ENCODE results near the gene TPBGL. TPM values are rescaled to one million over a fixed set of nuclear protein-coding genes. Genes with fewer than 3 reads are reported as not detected.
"Not testable (repeated sequence)": the region's sequence is repeated elsewhere in the genome, so short reads cannot be mapped to it uniquely, and the experiment has no call there.

The TPBGL gene
- polyA plus RNA-seq, 5 donors: 0.08 to 0.29 (median 0.12) TPM

- DNase-seq: no peak
These were observed 31.2 kb downstream of the TPBGL start for GRCh38 chr11:75271730-75272129.

DNA sequence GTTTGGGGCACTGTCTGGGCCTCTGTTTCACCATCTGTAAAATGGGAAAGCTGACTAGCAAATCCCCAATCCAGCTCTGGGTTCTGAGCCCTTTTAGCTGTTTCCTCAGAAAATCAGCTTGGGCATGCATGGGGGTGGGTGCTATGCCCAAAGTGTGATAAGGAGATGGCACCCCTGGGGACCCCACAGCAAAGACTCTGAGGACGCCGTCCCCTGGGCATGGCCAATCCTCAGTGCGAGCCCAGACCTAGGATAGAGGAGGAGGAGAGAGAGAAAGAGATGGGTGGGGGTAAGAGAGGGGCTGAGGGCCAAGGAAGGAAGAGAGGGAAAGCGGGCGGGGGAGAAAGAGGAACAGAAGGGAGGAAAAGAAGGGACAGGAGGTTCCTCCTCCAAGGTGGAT, 31.8 kb downstream of the TPBGL start:
- DNase-seq: no peak

- no peak for DNase-seq
These were observed 32.3 kb downstream of the TPBGL start for GRCh38 chr11:75272821-75273301.

DNA sequence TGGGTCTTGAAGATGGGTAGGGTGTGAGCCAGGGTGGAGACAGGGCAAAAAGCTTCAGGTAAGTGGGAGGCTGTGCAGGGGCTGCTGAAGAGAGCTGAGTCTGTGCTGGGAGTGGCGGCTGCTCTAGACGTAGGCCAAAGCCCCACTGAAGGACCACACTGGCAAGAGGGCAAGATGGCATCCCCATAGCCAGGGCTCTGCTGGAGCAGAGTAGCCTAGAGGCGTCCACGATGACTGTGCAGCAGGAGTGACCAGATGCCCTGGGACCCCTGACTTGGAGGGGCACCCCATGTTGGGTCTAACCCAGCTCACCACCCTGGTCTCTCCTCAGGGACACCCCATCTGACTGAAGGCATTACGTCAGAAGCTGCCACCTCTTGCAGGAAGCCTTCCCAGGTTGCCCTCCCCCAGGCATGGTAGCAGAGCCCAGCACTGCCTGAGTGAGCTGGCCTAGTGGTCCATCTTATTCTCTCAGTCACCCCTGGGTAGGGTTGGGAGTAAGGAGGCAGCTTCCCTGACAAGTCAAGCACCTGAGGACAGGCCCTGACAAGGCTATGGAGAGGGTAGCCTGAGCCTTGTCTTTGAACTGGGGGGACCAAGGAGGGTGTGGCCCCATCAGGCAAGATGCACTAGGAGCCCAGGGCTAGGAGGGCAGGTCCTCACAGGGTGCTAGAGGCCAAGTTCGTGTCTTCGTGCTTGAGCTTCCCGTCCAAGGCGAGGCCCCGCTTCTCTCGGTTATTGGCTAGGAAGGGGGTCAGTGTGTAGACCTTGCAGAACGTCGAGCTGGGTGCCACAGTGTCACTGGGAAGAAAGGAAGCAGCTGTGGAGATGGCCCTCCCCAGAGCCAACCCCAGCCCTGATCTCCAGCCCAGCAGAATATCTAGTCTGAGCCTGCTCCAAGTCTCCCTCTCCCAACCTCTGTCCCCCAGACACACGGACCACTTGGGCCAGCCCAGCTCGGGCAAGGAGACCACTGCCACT, 33.1 kb downstream of the TPBGL start:
- no peak for DNase-seq

DNA sequence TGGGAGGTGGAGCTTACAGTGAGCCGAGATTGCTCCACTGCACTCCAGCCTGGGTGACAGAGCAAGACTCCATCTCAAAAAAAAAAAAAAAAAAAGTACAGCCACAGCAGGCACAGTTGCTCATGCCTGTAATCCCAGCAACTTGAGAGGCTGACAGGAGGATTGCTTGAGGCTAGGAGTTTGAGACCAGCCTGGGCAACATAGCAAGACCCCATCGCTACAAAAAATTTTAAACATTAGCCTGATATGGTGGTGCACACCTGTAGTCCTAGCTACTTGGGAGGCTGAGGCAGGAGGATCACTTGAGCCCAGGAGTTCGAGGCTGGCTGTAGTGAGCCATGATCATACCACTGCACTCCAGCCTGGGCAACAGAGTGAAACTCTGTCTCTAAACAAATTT, 34.1 kb downstream of the TPBGL start:
- DNase-seq: not testable (repeated sequence)

DNA sequence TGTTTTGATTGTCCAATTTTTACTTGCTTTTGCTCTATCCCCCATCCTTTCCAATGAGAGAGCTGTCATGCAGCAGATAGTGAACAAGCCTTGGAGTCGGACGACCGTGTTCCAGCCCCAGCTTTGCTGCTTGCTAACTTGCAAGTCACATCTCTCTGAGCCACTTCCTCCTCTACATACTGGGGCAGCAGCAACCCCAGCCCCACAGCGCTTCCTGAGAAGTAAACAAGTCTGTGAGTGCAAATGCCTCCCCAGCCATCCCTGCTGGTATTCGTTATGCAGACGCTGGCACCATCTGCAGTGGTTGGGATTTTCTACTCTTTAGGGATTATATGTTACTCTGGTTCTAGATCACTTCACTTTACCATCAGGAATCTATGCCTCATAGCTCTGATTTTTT, 35.0 kb downstream of the TPBGL start:
- no peak for DNase-seq

DNA sequence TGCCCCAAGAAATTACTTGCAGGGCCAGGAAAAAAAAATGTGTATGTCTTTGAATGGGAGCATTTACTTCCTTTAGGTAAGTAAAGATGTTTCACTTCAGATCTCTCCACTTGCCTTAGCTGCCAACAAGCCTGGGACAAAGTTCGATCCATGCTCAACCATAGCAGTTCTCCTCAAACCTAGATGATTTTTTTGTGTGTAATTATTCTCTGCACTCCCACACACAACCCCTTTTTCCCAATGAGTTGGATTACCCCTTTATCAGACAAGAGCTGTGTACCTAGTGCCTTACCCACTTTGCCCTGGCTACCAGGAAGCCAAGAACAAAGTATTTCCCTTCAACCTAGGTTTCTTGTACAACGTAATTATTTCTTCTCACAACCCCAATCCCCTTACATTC, 35.6 kb downstream of the TPBGL start:
- DNase-seq: no peak

- no peak for DNase-seq
These were observed 36.1 kb downstream of the TPBGL start for GRCh38 chr11:75276686-75277085.

DNA sequence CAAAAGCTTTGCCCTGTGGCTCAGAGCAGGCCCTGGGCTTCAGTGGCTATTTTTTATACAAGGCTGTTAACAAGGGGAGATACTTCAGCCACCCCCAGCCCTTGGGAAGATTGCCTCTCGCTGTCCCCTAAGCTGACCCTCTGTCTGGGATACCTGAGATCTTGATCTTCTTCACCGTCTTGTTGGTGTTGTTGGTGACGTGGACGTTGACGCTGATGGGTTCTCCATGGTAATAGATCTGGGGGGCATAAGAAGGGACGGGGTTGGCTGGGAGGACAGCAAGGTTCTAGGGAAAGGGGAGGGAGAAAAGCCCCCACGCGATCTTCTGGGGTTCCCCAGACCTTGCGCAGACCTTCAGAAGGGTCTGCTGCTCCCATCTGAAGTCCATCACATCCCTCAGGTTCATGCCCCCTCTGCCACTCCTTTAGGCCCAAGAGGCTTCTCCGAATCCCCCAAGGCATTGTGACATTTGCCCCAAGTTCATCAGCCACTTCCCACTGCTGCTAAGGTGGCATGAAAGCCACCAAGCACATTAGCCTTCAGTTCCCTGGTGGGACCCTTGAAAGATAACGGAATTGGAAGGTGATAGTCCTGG, 36.7 kb downstream of the TPBGL start:
- DNase-seq: no peak

DNA sequence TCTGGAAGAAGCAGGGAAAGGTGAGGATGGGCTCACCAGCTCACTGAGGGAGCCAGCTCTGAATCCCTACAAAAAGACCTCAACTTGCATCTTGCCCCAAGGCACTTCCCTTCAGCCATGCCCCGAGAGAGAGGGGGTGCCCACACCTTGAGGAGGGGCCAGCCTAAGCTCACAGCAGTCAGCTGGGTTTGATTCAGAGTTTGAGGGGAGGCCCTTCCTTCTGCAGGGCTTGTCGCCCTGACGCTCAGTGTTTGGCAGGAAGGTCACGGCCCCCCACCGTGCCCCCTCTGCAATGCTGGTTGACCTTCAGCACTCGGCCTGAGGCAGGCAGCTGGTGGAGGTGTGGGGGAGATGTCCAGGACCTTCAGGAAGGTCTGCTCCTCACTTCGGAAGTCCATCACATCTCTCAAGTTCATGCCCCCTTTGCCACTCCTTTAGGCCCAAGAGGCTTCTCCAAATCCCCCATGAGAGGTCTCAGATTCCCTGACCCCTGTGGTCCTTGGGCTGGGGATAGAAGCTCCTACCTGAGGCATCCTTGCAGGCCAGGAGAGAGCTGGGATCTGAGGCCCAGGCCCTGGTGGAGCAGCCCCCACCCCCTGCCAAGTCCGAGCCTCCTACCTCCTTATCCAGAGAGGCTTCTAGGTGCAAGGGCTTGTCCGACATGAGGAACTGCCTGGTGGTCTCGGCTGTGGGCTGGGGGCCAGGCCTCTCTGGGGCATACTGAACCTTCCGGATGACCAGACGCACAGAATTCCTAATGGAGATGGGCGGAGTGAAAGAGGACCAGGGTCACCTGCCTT, 37.6 kb downstream of the TPBGL start:
- DNase-seq: no peak

GRCh38 chr11:75279273-75279672, 38.7 kb downstream of the TPBGL start:
- DNase-seq: no peak

DNA sequence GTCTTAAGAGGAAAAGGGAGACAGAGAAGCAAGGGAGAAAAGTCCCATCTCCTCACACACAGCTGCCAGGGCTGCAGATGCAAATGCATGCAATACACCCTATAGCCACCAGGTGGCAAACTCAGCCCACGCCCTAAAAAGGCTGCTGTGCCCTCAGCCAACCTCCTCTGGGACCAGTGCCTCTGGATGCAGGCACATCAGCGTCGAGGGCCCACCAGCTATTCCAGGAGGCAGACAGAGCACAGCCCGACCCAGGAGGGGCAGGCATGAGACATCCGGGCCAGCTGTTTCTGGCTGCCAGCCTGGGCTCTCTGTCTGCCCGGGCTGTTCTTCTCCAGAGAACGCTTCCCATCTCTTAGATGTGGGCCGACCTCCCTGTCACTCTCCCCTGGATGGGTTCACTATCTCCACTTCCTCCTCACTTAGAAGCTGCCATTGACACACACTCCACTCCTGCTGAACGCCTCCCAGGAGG, 39.7 kb downstream of the TPBGL start:
- peak; percentile 62 to 76 for DNase-seq

DNA sequence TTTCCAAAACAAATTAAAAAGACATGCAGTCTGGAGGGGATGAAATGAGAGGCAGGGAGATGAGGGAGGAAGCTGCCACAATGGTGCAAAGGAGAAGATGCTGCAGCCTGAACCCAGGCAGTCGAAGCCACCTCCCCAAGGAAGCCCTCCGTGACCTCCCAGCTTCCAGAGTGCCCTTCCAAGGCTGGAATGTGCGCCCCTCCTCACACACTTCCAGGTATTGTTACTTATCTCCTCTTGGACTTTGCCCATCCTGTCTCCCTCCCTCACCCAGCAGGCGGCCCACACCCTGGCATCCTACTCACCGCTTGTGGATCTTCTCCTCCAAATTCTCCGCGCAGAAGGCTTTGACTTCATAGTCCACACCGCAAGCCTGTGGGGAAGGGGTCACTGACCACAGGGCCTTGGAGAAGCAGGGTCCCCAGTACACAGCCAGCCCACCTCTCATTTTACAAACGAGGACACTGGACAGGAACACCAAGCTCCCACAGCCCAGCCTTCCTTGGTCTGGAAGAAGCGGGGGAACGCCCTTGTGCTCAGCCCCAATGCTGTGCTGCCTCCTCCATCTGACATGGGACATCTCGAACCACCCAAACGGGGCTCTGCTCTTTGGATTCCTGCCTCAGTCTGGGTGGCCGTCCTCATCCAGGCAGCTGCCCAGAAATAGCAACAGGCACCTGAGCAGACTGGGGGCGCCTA, 40.3 kb downstream of the TPBGL start:
- no peak for DNase-seq

DNA sequence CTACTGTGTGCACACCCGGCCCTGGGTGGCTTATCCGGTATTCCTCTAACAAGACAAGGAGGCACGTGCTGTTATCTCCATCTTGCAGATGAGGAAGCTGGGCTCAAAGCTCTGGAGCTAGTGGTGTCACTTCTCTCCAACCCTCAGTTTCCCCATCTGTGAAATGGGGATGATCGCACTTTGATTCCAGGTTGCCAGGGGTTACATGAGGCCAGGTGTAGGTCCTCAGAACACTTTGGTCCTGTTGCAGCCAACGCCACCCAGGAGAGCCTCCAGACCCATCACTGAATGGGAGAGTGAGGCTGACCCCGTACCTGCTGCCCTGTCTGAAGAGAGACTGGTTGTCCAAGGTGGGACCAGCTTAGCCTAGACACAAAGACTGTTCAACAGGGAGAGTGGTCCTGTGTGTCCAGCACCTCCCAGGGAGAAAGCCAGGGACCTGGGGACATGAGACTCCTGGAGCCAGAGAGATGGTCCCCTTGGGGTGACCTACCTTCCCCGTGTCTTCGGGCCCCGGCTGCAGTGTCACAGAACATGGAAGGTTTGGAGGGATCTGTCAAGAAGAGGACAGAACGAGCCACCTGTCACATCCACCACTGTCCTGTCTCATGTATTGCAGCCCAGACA, 41.0 kb downstream of the TPBGL start:
- DNase-seq: no peak

DNA sequence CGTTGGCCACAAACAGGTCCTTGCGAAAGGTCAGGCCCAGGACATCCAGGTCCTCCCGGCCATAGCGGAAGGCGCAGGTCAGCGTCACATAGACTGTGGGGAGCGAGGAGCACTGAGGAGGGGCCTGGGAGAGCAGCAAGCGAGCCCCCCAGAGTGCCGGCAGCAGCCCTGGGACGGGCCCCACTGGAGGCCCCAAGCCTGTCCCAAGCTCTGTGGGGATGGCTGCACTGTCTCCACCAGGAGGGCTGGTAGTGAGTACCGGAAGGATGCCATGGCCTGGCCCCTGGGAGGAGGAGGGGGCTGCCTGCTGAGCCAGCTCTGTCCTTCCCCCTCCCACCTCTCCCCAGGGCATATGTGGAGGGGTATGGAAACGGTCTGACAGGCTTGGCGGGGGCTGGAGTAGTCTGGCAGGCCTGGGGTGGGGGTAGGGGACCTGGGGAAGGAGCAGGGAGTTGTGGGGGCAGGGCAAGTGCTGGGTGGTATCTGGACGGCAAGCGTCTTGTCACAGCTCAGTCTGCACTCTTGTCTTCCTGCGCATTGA, 42.9 kb downstream of the TPBGL start:
- DNase-seq: no peak

DNA sequence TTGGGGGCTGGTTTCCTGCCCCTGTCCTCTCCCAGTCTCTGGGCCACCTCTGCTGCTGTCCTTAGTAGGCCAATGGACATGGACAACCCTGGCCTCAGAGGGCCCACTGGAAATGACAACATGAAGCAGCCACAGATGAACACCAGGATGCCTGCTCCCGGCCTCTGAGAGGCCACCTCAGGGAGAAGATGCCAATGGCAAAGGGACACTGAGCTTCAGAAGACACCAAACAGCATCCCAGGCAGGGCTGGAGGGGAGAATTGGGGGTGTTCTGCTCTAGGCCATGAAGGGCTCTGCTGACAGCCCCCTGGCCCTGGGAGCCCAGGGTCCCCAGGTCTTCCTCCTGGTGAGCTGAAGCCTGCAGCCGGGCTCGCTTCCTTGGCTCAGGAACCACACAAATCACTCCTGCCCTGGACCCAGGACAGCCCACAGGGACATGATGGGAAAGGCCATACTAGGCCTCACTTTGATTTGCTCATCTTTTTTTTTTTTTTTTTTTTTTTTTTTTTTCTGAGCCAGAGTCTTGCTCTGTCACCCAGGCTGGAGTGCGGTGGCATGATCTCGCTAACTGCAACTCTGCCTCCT, 45.3 kb downstream of the TPBGL start:
- DNase-seq: no peak

- no peak for DNase-seq
These were observed 46.4 kb downstream of the TPBGL start for GRCh38 chr11:75286826-75287465.

DNA sequence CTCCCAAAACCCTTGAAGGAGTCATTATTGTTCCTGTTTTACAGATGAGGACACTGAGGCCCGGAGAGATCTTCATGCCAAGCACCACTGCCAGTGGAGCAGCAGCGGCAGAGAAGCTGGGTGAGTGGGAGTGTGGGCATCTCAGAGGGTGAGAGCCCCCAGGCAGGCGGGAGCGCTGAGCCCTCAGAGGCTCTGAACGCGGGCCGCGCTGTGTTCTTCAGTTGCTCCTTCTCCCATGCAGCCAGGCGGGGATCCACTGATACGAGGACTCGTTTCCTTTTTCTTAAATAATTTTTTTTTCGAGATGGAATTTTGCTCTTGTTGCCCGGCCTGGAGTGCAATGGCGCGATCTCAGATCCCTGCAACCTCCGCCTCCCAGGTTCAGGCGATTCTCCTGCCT, 47.0 kb downstream of the TPBGL start:
- DNase-seq: no peak

- DNase-seq: no peak
These were observed 48.9 kb downstream of the TPBGL start for GRCh38 chr11:75289511-75289760.

- no peak for DNase-seq
These were observed 49.3 kb downstream of the TPBGL start for GRCh38 chr11:75289919-75290318.

Measured in right lung (tissue), 5 donors.